T follicular helper cell (primary cell): ENCODE results near the gene ANKS3.

Experiments
- DNase-seq: peaks from one replicate; pipeline ENCODE4 v3.0.0-alpha.2; 2020; ENCODE audit warnings: low read depth

ANKS3 gene

GRCh38 chr16:4666537-4667202 is 67.4 kb downstream of the ANKS3 start:
- DNase-seq = no peak

- DNase-seq = peak; percentile 29
These were observed 69.3 kb downstream of the ANKS3 start for GRCh38 chr16:4664538-4665418.

GRCh38 chr16:4663777-4664465 is 70.2 kb downstream of the ANKS3 start:
- DNase-seq = no peak

GRCh38 chr16:4663465-4663776 is 70.7 kb downstream of the ANKS3 start:
- no peak for DNase-seq

- no peak for DNase-seq
These were observed 72.4 kb downstream of the ANKS3 start for GRCh38 chr16:4661661-4662060.

- peak; percentile 43 for DNase-seq
These were observed 73.5 kb downstream of the ANKS3 start for GRCh38 chr16:4660454-4661007.

GRCh38 chr16:4659363-4660353 is 74.4 kb downstream of the ANKS3 start:
- DNase-seq = no peak

GRCh38 chr16:4656695-4657686 is 77.1 kb downstream of the ANKS3 start:
- no peak for DNase-seq

- DNase-seq = no peak
These were observed 77.8 kb downstream of the ANKS3 start for GRCh38 chr16:4656221-4656620.

GRCh38 chr16:4655801-4656200 is 78.3 kb downstream of the ANKS3 start:
- no peak for DNase-seq

GRCh38 chr16:4654964-4655590 is 79.0 kb downstream of the ANKS3 start:
- no peak for DNase-seq

- no peak for DNase-seq
These were observed 79.8 kb downstream of the ANKS3 start for GRCh38 chr16:4654011-4654963.

- DNase-seq = no peak
These were observed 81.5 kb downstream of the ANKS3 start for GRCh38 chr16:4652561-4652960.

GRCh38 chr16:4651827-4652226 is 82.2 kb downstream of the ANKS3 start:
- DNase-seq = no peak

GRCh38 chr16:4650443-4651074 is 83.5 kb downstream of the ANKS3 start:
- peak; percentile 67 for DNase-seq

- DNase-seq = no peak
These were observed 84.2 kb downstream of the ANKS3 start for GRCh38 chr16:4649744-4650442.

GRCh38 chr16:4648917-4649316 is 85.2 kb downstream of the ANKS3 start:
- DNase-seq = no peak
